ENCODE measurements around the gene ARHGEF3.

The ARHGEF3 gene

GRCh38 chr3:56772952-56773938 is 28.5 kb downstream of the ARHGEF3 start:
- peak; percentile 57 for DNase-seq (ENCODE audit: low read depth)
- TF ChIP-seq, protein P1, sequence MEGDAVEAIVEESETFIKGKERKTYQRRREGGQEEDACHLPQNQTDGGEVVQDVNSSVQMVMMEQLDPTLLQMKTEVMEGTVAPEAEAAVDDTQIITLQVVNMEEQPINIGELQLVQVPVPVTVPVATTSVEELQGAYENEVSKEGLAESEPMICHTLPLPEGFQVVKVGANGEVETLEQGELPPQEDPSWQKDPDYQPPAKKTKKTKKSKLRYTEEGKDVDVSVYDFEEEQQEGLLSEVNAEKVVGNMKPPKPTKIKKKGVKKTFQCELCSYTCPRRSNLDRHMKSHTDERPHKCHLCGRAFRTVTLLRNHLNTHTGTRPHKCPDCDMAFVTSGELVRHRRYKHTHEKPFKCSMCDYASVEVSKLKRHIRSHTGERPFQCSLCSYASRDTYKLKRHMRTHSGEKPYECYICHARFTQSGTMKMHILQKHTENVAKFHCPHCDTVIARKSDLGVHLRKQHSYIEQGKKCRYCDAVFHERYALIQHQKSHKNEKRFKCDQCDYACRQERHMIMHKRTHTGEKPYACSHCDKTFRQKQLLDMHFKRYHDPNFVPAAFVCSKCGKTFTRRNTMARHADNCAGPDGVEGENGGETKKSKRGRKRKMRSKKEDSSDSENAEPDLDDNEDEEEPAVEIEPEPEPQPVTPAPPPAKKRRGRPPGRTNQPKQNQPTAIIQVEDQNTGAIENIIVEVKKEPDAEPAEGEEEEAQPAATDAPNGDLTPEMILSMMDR (conservative IDR thresholded peaks at IDR 0.05; ENCODE audit: low read length): no peak
- H3K4me3 ChIP-seq (ENCODE audit: low read length): no peak overlapping the region

DNA sequence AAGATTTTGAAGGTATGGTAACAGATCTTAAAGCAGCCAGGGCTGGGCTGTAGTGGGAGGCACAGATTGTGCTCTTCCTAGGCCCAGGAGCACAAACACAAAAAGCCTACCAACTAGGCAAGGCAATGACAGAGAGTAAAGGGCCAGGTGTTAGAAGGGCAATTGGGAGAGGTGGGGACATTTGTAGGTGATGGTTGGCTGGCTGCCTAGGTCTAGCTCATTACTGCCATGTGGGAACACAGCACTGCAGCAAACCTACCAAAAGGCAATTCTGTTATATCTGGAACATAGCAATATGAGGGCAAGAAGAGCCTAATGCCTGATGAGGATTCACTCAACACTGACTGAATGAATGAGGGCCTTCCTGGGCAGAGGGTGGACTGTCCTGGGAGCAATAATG is 30.4 kb downstream of the ARHGEF3 start:
- DNase-seq (ENCODE audit: low read depth): no peak
- H3K4me3 ChIP-seq (ENCODE audit: low read length): no peak overlapping the region

GRCh38 chr3:56769116-56769707 is 32.5 kb downstream of the ARHGEF3 start:
- TF ChIP-seq, protein P1 (conservative IDR thresholded peaks at IDR 0.05; ENCODE audit: low read length): no peak
- H3K4me3 ChIP-seq (ENCODE audit: low read length): no peak overlapping the region
- DNase-seq (ENCODE audit: low read depth): no peak

More for the DNA sequence above, 30.4 kb downstream of the ARHGEF3 start:
- TF ChIP-seq, protein P1 (conservative IDR thresholded peaks at IDR 0.05; ENCODE audit: low read length): no peak

DNA sequence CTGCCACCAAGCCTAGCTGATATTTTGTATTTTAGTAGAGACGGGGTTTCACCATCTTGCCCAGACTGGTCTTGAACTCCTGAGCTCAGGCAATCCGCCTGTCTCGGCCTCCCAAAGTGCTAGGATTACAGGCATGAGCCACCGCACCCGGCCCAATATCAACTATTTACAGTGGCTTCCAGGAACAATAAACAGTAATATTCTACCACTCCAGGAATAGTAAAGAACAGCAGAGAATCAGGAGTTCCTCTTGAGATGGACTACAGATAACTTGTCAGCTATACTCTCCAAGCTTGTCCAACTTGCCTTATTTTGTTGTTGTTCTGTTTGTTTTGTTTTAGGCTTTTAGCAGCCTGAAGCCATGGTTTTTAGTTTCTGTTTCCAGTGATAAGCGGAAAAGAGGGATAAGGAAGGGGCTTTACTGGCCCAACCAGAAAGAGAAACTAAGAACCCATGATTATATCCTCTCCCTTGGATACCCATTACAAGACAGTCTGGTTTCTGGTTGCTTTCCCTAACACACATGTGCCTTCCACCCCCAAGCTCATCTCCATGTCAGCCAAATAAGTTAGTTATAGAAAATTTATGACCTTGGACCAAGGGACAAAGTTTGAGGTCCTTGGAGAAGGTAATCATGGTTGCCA is 36.7 kb downstream of the ARHGEF3 start:
- no peak for DNase-seq (ENCODE audit: low read depth)
- TF ChIP-seq, protein P1 (conservative IDR thresholded peaks at IDR 0.05; ENCODE audit: low read length): no peak

GRCh38 chr3:56764184-56764583 is 37.6 kb downstream of the ARHGEF3 start:
- DNase-seq (ENCODE audit: low read depth): no peak
- no peak overlapping the region for H3K4me3 ChIP-seq (ENCODE audit: low read length)
- TF ChIP-seq, protein P1 (conservative IDR thresholded peaks at IDR 0.05; ENCODE audit: low read length): no peak

More for the DNA sequence above, 36.7 kb downstream of the ARHGEF3 start:
- no peak overlapping the region for H3K4me3 ChIP-seq (ENCODE audit: low read length)

GRCh38 chr3:56763233-56763632 is 38.5 kb downstream of the ARHGEF3 start:
- no peak overlapping the region for H3K4me3 ChIP-seq (ENCODE audit: low read length)
- DNase-seq (ENCODE audit: low read depth): no peak
- TF ChIP-seq, protein P1 (conservative IDR thresholded peaks at IDR 0.05; ENCODE audit: low read length): no peak

Data from AG10803 (cell line).